Dendritic cell treated with granulocyte-macrophage colony-stimulating factor and Interleukin-4, amounts not matched to agents 40 ng/mL and 50 ng/mL, for 4 days (primary cell): Measurements from ENCODE around the gene HIRIP3.
A peak's percentile ranks its signal among the peaks of the same experiment; 100 is the strongest.

ENCODE experiments used
- H3K27ac Mint-ChIP-seq: one replicate; pipeline ENCODE4 v1.8.0; 2022; ENCODE audit warnings: mild to moderate bottlenecking, mixed read lengths
- H3K27me3 Mint-ChIP-seq: one replicate; pipeline ENCODE4 v1.8.0; 2022; ENCODE audit warnings: mild to moderate bottlenecking, mixed read lengths
- H3K36me3 Mint-ChIP-seq: one replicate; pipeline ENCODE4 v1.8.0; 2022; ENCODE audit warnings: low read depth, mixed read lengths
- H3K4me1 Mint-ChIP-seq: one replicate; pipeline ENCODE4 v1.8.0; 2022; ENCODE audit warnings: low read depth, mixed read lengths
- H3K4me3 Mint-ChIP-seq: one replicate; pipeline ENCODE4 v1.8.0; 2022; ENCODE audit warnings: mild to moderate bottlenecking, moderate library complexity, mixed read lengths
- H3K9me3 Mint-ChIP-seq: one replicate; pipeline ENCODE4 v1.8.0; 2022; ENCODE audit warnings: mixed read lengths
- intact Hi-C: fragments of 100-400 bp; cut with micrococcal nuclease; formaldehyde crosslinking; loops from one replicate; pipeline ENCODE4 v1.15.0; 2022

The HIRIP3 gene

DNA sequence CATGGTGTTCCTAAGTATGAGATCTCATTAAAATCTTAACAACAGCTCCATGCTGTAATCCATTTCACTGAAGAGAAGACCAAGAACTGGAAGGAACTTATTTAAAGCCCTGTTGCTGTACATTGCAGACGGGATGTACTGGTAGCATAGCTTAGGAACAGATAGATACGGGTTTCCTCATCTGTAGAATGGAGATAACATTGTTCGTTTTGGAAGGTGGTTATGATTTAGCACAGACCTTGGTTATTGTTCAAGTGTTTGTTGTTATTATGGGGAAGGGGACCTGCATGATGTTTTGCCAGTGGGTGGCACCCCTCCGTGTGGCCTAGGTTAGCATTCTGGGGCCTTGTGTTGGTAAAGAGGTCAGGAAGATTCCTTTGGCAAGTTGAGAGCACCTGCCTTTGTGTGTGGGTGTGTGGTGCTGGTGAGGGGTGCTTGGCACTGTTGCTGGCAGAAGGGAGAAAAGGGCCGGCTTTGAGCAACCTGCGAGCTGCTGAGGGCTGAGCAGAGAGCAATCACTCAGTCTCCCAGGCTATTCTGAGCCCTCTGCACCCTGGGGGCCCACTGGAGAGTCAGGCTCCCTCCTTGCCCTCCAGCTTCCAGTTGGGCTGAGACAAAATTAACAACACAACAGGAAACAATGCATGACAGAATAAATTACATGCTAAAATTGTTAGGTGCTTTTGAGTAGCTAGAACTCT lies 19.5 kb downstream of the HIRIP3 start:
- H3K27ac Mint-ChIP-seq = peak overlapping the region; percentile 88
- intact Hi-C loops = loop anchor here (10.0 kb wide), 1 partner anchor 161 kb away; the partner anchor contains the start of genes PAGR1 and PRRT2
- peaks cover 63% of the 10 kb centered on the region for H3K4me1 Mint-ChIP-seq
- peaks cover 78% of the 10 kb centered on the region for H3K36me3 Mint-ChIP-seq
- no peaks in the 10 kb centered on the region for H3K27me3 Mint-ChIP-seq
- H3K9me3 Mint-ChIP-seq = no peaks in the 10 kb centered on the region
- peak overlapping the region; percentile 90 for H3K4me3 Mint-ChIP-seq

DNA sequence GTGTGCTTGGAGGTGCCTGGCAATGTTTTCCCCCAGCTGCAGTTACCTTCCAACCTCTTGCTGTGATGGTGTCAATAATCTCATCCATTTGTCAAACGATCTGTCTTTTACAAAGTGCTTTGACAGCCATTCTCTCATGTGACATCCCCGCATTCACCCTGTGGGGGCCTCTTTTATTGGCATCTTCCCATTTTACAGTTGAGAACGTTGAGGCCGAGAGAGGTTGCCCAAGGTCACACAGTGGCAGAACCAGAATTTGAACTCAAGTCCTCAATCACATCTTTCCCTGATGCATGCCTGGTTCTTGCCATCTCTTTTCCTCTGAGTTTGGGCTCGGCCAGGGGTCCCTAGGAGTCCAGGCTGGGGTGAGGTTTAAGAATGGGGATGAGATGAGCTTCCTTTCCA lies 20.3 kb downstream of the HIRIP3 start:
- Mint-ChIP-seq H3K4me3 (peak overlapping the region; percentile 90), H3K36me3 (peaks cover 78% of the 10 kb centered on the region), H3K27ac (peak overlapping the region; percentile 88), H3K9me3 (no peaks in the 10 kb centered on the region), H3K4me1 (peaks cover 63% of the 10 kb centered on the region), H3K27me3 (no peaks in the 10 kb centered on the region)
- intact Hi-C loops = loop anchor here (10.0 kb wide), 1 partner anchor 160 kb away; the partner anchor contains the start of genes PAGR1 and PRRT2

- Mint-ChIP-seq H3K9me3 (no peaks in the 10 kb centered on the region), H3K4me1 (peaks cover 63% of the 10 kb centered on the region), H3K4me3 (peak overlapping the region; percentile 90), H3K27ac (peak overlapping the region; percentile 88), H3K36me3 (peaks cover 78% of the 10 kb centered on the region), H3K27me3 (no peaks in the 10 kb centered on the region)
- intact Hi-C loops = loop anchor here (10.0 kb wide), 1 partner anchor 160 kb away; the partner anchor contains the start of genes PAGR1 and PRRT2
Observed at GRCh38 chr16:29974291-29975133, 20.9 kb downstream of the HIRIP3 start.

DNA sequence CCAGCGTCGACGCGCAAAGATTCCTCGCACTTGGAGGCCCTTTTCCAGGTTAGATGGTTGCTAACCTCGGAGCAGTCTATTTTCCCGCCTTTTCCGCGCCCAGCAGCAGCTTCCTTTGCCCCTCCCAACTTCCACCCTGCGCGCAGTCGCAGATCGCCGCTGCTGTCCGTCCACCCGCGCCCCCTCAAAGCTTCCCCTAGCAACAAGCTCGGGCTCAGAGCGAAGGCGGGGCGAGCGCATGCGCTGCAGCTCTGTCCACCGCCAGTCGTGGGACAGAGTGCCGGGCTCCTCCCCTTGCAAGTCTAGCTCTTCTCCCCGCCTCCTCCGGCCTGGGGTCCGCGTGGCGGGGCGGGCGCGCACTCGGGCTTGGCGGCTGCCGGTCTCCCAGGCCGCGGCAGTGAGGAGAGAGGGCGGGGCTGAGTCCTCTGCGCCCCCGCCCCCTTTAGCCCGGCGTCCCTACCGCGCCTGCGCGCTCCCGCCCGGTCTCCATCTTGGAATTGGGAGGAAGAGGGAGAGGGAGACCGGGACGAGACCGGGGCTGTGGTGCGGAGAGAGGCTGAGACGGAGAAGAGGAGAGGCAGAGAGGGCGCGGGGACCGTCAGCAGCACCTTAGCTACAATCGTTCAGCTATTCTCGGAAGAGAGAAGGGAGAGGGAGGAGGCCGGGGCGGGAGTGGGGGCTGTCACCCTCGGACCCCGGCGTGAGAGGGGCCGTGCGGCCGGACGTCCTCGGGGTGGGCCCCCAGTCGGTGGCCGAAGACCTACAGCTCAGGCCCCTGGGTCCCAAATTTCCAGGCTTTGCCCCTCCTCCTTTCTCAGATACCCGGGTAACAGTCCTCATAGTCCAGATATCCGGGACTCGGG lies 21.8 kb downstream of the HIRIP3 start, which contains the start of gene TAOK2:
Gene TAOK2 (plus strand): TSS at position 485 of the 863 bp plus-strand sequence. CDS start 3,905 bp downstream, outside the sequence.
- Mint-ChIP-seq H3K9me3 (no peaks in the 10 kb centered on the region), H3K27me3 (no peaks in the 10 kb centered on the region), H3K4me3 (peak within 1 kb of the TSS; percentile 90), H3K36me3 (peaks cover 78% of the 10 kb centered on the region), H3K27ac (peak within 1 kb of the TSS; percentile 88), H3K4me1 (peaks cover 63% of the 10 kb centered on the region)
- intact Hi-C loops = loop anchor here (1.0 to 10.0 kb wide), 3 partner anchors 23 to 159 kb away; partner anchors contain the start of genes CDIPT, INO80E, PAGR1 and PRRT2

GRCh38 chr16:29972992-29973383 lies 22.4 kb downstream of the HIRIP3 start:
- Mint-ChIP-seq H3K9me3 (no peaks in the 10 kb centered on the region), H3K4me3 (no peak overlapping the region), H3K27ac (peak overlapping the region; percentile 88), H3K4me1 (peaks cover 57% of the 10 kb centered on the region), H3K36me3 (peaks cover 78% of the 10 kb centered on the region), H3K27me3 (no peaks in the 10 kb centered on the region)
- intact Hi-C loops = loop anchor here (1.0 to 10.0 kb wide), 3 partner anchors 23 to 158 kb away; partner anchors contain the start of genes CDIPT, INO80E, PAGR1 and PRRT2

DNA sequence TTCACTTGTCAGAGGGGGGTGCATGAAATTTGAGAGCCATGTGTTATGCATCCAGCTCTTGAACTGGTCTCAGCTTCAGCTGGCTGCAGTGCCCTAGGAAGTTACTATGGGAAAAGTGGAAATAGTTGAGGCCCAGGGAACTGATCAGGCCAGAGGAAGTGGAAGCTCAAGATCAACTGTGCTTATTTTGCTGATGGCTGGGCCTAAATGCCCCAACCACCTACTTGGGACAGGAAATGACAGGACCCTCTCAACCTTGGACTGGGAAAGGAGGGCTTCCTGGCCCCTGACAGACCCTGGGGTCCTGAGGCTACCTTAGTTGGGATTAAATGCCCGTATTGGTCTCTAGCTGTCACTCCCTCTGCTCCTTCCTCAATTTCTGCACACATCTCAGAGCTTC lies 22.9 kb downstream of the HIRIP3 start:
- H3K27ac Mint-ChIP-seq = peak overlapping the region; percentile 88
- intact Hi-C loops = loop anchor here (10.0 kb wide), 1 partner anchor 158 kb away; the partner anchor contains the start of genes PAGR1 and PRRT2
- H3K4me3 Mint-ChIP-seq = no peak overlapping the region
- H3K27me3 Mint-ChIP-seq = no peaks in the 10 kb centered on the region
- H3K4me1 Mint-ChIP-seq = peaks cover 52% of the 10 kb centered on the region
- no peaks in the 10 kb centered on the region for H3K9me3 Mint-ChIP-seq
- peaks cover 78% of the 10 kb centered on the region for H3K36me3 Mint-ChIP-seq

DNA sequence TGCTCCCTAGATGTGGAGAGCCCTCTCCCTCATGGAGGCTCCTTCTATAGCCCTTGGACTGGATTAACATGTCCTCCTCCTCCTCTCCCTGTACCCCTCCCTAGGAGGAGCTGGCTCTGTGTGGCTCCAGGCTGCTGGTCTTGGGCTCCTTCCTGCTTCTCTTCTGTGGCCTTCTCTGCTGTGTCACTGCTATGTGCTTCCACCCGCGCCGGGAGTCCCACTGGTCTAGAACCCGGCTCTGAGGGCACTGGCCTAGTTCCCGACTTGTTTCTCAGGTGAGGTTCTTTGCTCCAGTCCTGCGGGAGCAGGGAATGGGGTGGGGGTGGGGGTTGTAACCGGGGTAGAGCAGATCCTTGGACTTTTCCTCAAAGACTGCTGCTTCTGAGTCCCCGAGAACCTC lies 24.1 kb downstream of the HIRIP3 start:
- peaks cover 40% of the 10 kb centered on the region for H3K4me1 Mint-ChIP-seq
- intact Hi-C loops = loop anchor here (10.0 kb wide), 1 partner anchor 157 kb away; the partner anchor contains the start of genes PAGR1 and PRRT2
- peak overlapping the region; percentile 14 for H3K27ac Mint-ChIP-seq

DNA sequence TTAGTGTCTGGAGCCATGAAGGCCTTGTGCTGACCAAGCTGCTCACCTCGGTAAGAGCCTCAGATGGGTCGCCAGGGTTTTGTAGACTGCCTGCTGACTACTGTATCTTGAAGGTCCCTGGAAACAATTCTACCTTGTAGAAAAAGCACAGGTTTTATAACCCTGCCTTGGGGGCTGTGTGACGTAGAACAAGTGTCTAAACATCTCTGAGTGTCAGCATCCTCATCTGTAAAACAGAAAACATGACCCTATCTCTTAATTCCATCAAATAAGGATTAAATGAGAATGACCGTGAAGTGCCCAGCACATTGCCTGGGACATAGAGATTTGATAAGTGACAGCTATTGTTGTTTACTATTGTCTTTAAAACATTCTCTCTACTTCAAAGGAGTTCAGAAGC lies 27.2 kb downstream of the HIRIP3 start:
- peaks cover 93% of the 10 kb centered on the region for H3K36me3 Mint-ChIP-seq
- no peak overlapping the region for H3K27ac Mint-ChIP-seq
- no peaks in the 10 kb centered on the region for H3K9me3 Mint-ChIP-seq
- no peaks in the 10 kb centered on the region for H3K27me3 Mint-ChIP-seq
- intact Hi-C loops = no loop called here
- H3K4me3 Mint-ChIP-seq = no peak overlapping the region
- H3K4me1 Mint-ChIP-seq = peaks cover 20% of the 10 kb centered on the region

More for the DNA sequence above, 24.1 kb downstream of the HIRIP3 start:
- no peaks in the 10 kb centered on the region for H3K27me3 Mint-ChIP-seq
- H3K9me3 Mint-ChIP-seq = no peaks in the 10 kb centered on the region
- peaks cover 81% of the 10 kb centered on the region for H3K36me3 Mint-ChIP-seq
- no peak overlapping the region for H3K4me3 Mint-ChIP-seq

- peak overlapping the region; percentile 96 for H3K27ac Mint-ChIP-seq
- peaks cover 17% of the 10 kb centered on the region for H3K4me1 Mint-ChIP-seq
- intact Hi-C loops = loop anchor here (5.0 kb wide), 1 partner anchor 61 kb away; the partner anchor contains the start of gene ASPHD1
- H3K36me3 Mint-ChIP-seq = peaks cover 52% of the 10 kb centered on the region
- H3K4me3 Mint-ChIP-seq = peak overlapping the region; percentile 76
- no peaks in the 10 kb centered on the region for H3K27me3 Mint-ChIP-seq
- no peaks in the 10 kb centered on the region for H3K9me3 Mint-ChIP-seq
Observed at GRCh38 chr16:29963021-29963743, 32.2 kb downstream of the HIRIP3 start.

DNA sequence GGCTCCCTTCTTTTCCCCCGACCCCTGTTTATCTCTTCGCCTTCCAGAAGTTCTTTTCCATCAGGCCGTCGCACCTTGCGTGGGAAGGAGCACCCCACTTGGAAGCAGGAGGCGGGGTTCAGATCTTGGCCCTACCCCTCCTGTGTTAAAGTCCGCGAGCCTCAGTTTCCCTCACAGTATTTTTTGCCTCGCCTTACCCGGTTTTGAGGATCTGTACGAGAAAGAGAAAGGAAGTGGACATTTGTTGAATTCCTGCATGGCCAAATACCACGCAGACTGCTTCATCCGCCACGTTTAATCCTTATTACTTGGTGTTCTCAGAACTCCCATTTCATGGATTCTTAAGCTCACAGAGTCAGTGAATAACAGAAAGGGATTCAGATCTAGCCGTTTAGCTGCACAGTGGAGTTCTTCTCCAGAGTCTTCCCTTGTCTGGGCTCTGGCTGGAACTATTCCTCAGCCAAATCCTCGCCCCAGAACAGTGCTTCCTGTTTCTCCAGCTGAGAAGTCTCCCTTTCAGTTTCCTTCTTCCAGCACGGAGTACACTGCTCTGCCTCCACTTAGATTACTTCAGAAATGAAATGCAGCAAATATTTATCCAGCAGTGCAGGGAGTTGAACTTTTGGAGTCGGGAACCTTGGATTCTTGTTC lies 32.9 kb downstream of the HIRIP3 start:
- Mint-ChIP-seq H3K4me3 (peak overlapping the region; percentile 76), H3K36me3 (peaks cover 45% of the 10 kb centered on the region), H3K27me3 (no peaks in the 10 kb centered on the region), H3K4me1 (peaks cover 17% of the 10 kb centered on the region), H3K27ac (peak overlapping the region; percentile 96), H3K9me3 (no peaks in the 10 kb centered on the region)
- intact Hi-C loops = loop anchor here (5.0 kb wide), 1 partner anchor 60 kb away; the partner anchor contains the start of gene ASPHD1

DNA sequence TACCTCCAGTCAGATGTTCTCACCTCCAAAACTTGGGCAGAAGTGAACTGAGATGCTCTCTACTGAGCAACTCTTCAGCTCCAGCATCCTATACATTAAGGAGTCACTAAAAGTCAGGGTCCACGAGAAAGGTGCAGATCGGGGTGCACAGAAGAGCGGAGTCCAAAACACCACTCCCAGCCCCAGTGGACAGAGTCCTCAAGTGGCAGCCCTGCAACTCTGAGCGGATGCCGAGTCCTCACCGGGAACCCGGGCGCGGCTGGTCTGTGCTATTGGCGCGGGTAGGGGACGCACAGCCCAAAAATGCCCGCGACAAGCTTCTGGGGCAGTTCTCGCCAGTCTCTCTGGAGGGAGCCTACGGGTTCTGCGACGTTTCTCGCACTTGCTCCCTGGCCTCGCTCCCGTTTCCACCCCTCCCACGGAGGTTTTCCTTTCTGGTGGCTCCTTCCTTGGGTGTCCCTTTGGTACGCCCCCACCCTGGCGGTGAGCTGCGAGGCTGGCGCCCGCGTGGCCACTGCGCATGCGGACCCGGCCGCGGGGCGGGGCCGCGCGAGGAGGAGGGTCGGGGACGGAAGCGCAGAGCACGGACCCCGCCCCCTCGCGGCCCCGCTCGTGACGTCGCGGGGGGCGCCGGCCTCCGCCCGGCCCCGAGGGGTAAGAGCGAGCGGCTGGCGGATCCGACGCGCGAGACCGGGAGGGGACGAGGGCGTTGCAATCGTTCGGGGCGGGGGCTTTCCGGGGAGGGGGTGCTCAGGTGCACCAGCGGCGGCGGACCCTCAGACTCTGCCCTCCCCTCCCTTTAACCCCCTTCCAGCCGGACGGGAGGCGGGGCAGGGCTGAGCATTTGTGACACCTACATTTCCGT lies 33.7 kb downstream of the HIRIP3 start, which contains the start of gene TMEM219:
Gene TMEM219 (plus strand): TSS at position 601 of the 865 bp plus-strand sequence. CDS start 1,065 bp downstream, outside the sequence.
- intact Hi-C loops = loop anchor here (1.0 to 5.0 kb wide), 2 partner anchors 59 to 98 kb away; partner anchors contain the start of genes ASPHD1 and CDIPT
- Mint-ChIP-seq H3K9me3 (no peaks in the 10 kb centered on the region), H3K4me1 (peaks cover 17% of the 10 kb centered on the region), H3K27me3 (no peaks in the 10 kb centered on the region), H3K36me3 (peaks cover 41% of the 10 kb centered on the region), H3K27ac (peak within 1 kb of the TSS; percentile 96), H3K4me3 (peak within 1 kb of the TSS; percentile 76)
